ENCODE measurements around the gene KRT10. TPM values are rescaled to one million over a fixed set of nuclear protein-coding genes. Genes with fewer than 3 reads are reported as not detected.
"Not testable (repeated sequence)": the region's sequence is repeated elsewhere in the genome, so short reads cannot be mapped to it uniquely, and the experiment has no call there.

The KRT10 gene
- polyA plus RNA-seq = 40.7 TPM
- long read RNA-seq, donor 1, partial matches to known transcripts = 27 of 29 reads
- long read RNA-seq, donor 1, other reads (novel, unspliced or antisense) = 0 of 29 reads
- long read RNA-seq, donor 2, partial matches to known transcripts = 79 of 82 reads
- long read RNA-seq, donor 2, other reads (novel, unspliced or antisense) = 0 of 82 reads
- long read RNA-seq, donor 3 = 0 reads
- long read RNA-seq, donor 4, partial matches to known transcripts = 5 of 5 reads
- long read RNA-seq, donor 4, other reads (novel, unspliced or antisense) = 0 of 5 reads
- long read RNA-seq, donor 5, partial matches to known transcripts = 34 of 35 reads
- long read RNA-seq, donor 5, other reads (novel, unspliced or antisense) = 0 of 35 reads
- long read RNA-seq, donor 6, transcript KRT10-202 (2 exons, 583 nt) = major isoform, 5 of 62 reads
- long read RNA-seq, donor 6, partial matches to known transcripts = 57 of 62 reads
- long read RNA-seq, donor 6, other reads (novel, unspliced or antisense) = 0 of 62 reads
- long read RNA-seq, donor 7, partial matches to known transcripts = 37 of 38 reads
- long read RNA-seq, donor 7, other reads (novel, unspliced or antisense) = 0 of 38 reads
- long read RNA-seq, donor 8, transcript KRT10-202 (2 exons, 583 nt) = major isoform, 7 of 93 reads
- long read RNA-seq, donor 8, partial matches to known transcripts = 86 of 93 reads
- long read RNA-seq, donor 8, other reads (novel, unspliced or antisense) = 0 of 93 reads
- long read RNA-seq, donor 9, partial matches to known transcripts = 56 of 59 reads
- long read RNA-seq, donor 9, other reads (novel, unspliced or antisense) = 0 of 59 reads
- long read RNA-seq, donor 10, transcript KRT10-202 (2 exons, 583 nt) = major isoform, 5 of 73 reads
- long read RNA-seq, donor 10, partial matches to known transcripts = 68 of 73 reads
- long read RNA-seq, donor 10, other reads (novel, unspliced or antisense) = 0 of 73 reads
- long read RNA-seq, donor 11, partial matches to known transcripts = 53 of 57 reads
- long read RNA-seq, donor 11, other reads (novel, unspliced or antisense) = 0 of 57 reads

DNA sequence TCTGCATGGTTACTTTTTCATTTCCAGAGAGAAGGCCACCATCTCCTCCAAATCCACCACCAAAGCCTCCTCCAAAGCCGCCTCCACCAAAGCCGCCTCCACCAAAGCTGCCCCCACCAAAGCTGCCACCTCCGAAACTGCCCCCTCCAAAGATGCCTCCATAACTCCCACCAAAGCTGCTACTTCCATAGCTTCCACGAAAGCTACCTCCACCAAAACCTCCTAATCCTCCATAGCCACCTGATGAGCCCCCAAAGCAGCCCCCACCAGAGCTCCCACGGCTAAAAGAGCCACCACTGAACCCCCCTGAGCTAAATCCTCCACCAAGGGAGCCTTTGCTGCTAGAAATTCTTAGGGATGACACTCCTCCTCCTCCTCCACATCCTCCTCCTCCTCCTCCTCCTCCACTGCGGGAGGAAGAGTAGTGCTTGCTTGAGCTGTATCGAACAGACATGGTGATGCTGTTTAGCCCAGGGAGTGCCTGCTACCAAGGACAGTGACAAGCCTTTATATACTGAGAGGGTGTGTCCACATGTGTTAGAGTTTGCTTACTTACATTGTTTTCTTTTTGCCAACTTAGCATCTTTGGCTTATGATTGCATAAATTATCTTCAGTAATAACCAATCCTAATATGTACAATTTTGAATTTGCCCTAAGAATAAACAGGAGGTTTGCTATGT lies at the start of gene KRT10:
Gene KRT10 (minus strand): TSS at position 483 of the 681 bp plus-strand sequence. CDS start 29 bp downstream, at position 454.
- H3K4me3 ChIP-seq (ENCODE audit: low read length) = no peak within 1 kb of the TSS
- no peak for DNase-seq
- H3K4me1 ChIP-seq (ENCODE audit: control insufficient read depth, insufficient read depth, low read length) = no peaks in the 10 kb centered on the region
- H3K36me3 ChIP-seq (ENCODE audit: control insufficient read depth, insufficient read depth, low read length) = peaks cover 3% of the 10 kb centered on the region
- no CpG with 5 or more reads among the region's 7 CpGs for WGBS (ENCODE audit: insufficient coverage, low lambda C conversion rate)
- no peaks in the 10 kb centered on the region for H3K27me3 ChIP-seq (ENCODE audit: control insufficient read depth, insufficient read depth, low read length)
- no peaks in the 10 kb centered on the region for H3K9me3 ChIP-seq (ENCODE audit: control insufficient read depth, low read depth, low read length)
- no peak within 1 kb of the TSS for H3K27ac ChIP-seq (ENCODE audit: low read length)

DNA sequence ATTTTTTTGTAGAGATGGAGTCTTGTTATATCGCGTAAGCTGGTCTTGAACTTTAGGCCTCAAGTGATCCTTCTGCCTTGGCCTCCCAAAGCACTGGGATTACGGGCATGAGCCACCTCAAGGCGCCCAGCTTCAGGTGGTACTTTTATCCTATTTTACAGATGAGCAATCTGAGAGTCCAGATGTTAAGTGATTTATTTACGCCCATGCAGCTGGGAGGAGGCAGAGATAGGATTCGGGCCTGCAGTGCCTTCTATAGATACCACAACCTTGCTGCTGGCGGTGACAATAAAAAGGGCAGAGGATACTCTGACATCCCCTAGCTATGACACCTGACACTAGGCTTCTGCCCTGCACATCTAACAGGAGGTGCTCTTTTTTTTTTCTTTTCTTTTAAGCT lies 48.9 kb upstream of the KRT10 start:
- H3K9me3 ChIP-seq (ENCODE audit: control insufficient read depth, low read depth, low read length) = no peaks in the 10 kb centered on the region
- no CpG with 5 or more reads among the region's 7 CpGs for WGBS (ENCODE audit: insufficient coverage, low lambda C conversion rate)
- no peaks in the 10 kb centered on the region for H3K36me3 ChIP-seq (ENCODE audit: control insufficient read depth, insufficient read depth, low read length)
- H3K27ac ChIP-seq (ENCODE audit: low read length) = no peak overlapping the region
- no peak for DNase-seq
- H3K4me1 ChIP-seq (ENCODE audit: control insufficient read depth, insufficient read depth, low read length) = no peaks in the 10 kb centered on the region
- no peak overlapping the region for H3K4me3 ChIP-seq (ENCODE audit: low read length)
- no peaks in the 10 kb centered on the region for H3K27me3 ChIP-seq (ENCODE audit: control insufficient read depth, insufficient read depth, low read length)

DNA sequence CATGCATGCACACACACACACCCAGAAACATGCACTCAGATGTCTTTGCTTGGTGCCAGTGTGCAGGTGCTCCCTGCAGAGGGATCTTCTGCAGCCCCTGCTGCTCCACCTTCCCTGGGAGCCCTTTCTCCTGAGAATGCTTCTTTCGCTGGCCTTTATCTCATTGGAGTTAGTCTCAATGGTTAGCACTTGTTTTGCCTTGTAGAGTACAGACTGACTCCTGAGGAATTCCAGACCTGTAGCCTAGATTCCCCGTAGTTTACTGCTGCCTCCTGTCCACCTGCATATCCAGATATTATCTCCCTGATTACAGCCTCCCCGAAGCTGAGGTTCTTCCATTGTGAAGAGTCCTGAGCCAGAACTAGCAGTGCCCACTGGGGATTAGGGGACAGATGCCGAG lies 47.7 kb upstream of the KRT10 start:
- whole genome bisulfite sequencing (ENCODE audit: insufficient coverage, low lambda C conversion rate) = 89% methylated on average over 1 of the region's 4 CpGs

DNA sequence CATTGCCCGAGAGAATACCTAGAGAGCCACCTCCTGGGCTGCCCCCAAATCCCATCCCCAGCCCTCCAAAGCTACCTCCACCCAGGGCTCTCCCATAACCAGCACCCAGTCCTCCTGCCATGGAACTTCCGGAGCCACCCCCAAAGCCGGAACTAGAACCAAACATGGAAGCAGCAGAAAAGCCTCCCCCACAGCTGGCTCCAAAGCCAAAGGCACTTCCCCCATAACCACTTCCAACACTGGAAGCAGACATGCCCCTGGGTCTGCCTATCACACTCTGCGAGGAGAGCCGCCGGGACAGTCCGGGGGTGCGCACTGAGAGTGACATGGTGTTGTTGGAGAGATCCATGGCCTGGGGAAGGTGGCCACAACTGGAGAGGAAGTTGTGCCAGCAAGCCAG lies 44.4 kb upstream of the KRT10 start, which contains the start of gene KRT12:
Gene KRT12 (minus strand): TSS at position 386 of the 400 bp plus-strand sequence. CDS start 37 bp downstream, at position 349.
- no peak for DNase-seq
- Histone ChIP-seq H3K27me3 (ENCODE audit: control insufficient read depth, insufficient read depth, low read length) (no peaks in the 10 kb centered on the region), H3K4me3 (ENCODE audit: low read length) (no peak within 1 kb of the TSS), H3K27ac (ENCODE audit: low read length) (no peak within 1 kb of the TSS), H3K9me3 (ENCODE audit: control insufficient read depth, low read depth, low read length) (no peaks in the 10 kb centered on the region), H3K4me1 (ENCODE audit: control insufficient read depth, insufficient read depth, low read length) (no peaks in the 10 kb centered on the region), H3K36me3 (ENCODE audit: control insufficient read depth, insufficient read depth, low read length) (no peaks in the 10 kb centered on the region)
- no CpG with 5 or more reads among the region's 8 CpGs for WGBS (ENCODE audit: insufficient coverage, low lambda C conversion rate)

More for the DNA sequence above, 47.7 kb upstream of the KRT10 start:
- Histone ChIP-seq H3K9me3 (ENCODE audit: control insufficient read depth, low read depth, low read length) (no peaks in the 10 kb centered on the region), H3K4me1 (ENCODE audit: control insufficient read depth, insufficient read depth, low read length) (no peaks in the 10 kb centered on the region), H3K27me3 (ENCODE audit: control insufficient read depth, insufficient read depth, low read length) (no peaks in the 10 kb centered on the region), H3K36me3 (ENCODE audit: control insufficient read depth, insufficient read depth, low read length) (no peaks in the 10 kb centered on the region), H3K27ac (ENCODE audit: low read length) (no peak overlapping the region), H3K4me3 (ENCODE audit: low read length) (no peak overlapping the region)
- no peak for DNase-seq

DNA sequence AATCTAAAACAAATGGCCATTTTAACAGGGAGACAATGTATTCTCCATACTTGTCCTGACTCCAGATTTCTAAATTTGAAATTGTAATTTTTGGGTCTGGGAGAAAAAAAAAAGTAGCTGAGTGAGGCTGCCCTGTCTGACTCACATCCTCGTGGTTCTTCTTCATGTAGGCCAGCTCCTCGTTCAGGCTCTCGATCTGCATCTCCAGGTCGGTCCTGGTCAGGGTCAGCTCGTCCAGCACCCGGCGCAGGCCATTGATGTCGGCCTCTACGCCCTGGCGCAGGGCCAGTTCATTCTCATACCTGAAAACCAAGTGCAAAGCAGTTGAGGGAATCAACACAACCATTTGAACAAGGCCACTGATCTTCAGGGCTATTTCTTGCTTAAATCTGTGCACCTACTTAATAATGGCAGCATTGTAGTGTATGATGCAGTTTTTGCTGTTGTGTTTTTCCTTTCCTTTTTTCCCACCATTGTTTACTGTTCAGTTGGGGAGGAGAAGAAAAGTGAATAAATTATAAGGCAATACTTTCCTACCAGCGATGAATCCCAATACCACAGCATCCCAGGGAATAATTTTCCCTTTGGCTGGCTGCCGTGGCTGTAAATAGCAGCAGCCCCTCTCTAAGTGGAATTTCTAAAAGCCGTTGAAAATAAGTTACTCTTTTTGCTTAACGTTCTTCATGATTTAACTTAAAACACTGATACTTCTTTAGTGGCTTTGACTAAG lies 42.4 kb upstream of the KRT10 start:
- no peaks in the 10 kb centered on the region for H3K27me3 ChIP-seq (ENCODE audit: control insufficient read depth, insufficient read depth, low read length)
- H3K27ac ChIP-seq (ENCODE audit: low read length) = no peak overlapping the region
- H3K4me3 ChIP-seq (ENCODE audit: low read length) = no peak overlapping the region
- H3K36me3 ChIP-seq (ENCODE audit: control insufficient read depth, insufficient read depth, low read length) = no peaks in the 10 kb centered on the region
- DNase-seq = no peak
- WGBS (ENCODE audit: insufficient coverage, low lambda C conversion rate) = 92% methylated on average over 2 of the region's 14 CpGs
- H3K9me3 ChIP-seq (ENCODE audit: control insufficient read depth, low read depth, low read length) = no peaks in the 10 kb centered on the region
- peaks cover 6% of the 10 kb centered on the region for H3K4me1 ChIP-seq (ENCODE audit: control insufficient read depth, insufficient read depth, low read length)

DNA sequence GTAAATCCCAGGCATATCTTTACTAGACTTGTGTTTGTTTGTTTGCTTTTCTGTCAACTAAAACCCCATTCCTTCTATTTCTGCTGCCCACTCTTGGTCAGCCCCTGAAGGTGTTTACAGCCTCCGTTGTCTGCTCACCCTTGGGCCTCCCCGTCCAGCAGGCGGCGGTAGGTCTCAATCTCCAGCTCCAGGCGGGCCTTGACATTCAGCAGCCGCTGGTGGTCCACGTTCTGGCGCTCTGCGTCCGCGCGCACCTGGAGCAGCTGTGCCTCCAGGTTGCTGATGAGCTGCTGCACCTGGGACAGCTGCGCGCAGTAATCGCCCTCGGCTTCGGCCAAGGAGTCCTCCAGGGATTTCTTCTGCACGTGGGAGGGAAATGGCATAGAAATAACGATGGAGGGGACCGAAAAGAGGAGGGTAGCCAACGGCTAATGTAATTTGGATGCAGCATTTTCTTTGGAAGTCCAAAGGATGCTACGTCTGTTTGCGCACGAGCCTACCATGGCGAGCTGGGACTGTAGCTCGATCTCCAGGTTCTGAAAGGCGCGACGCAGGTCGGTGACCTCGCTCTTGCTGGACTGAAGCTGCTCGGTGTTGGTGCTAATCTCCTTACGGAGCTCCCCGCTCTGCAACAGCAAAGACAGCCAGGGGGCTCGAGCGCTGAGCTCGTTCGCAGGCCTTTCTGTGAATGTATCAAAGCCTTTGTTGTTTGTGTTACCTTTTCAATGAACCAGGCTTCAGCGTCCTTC lies 40.7 kb upstream of the KRT10 start:
- Histone ChIP-seq H3K36me3 (ENCODE audit: control insufficient read depth, insufficient read depth, low read length) (no peaks in the 10 kb centered on the region), H3K4me1 (ENCODE audit: control insufficient read depth, insufficient read depth, low read length) (peaks cover 7% of the 10 kb centered on the region), H3K27me3 (ENCODE audit: control insufficient read depth, insufficient read depth, low read length) (no peaks in the 10 kb centered on the region), H3K9me3 (ENCODE audit: control insufficient read depth, low read depth, low read length) (no peaks in the 10 kb centered on the region), H3K4me3 (ENCODE audit: low read length) (no peak overlapping the region), H3K27ac (ENCODE audit: low read length) (no peak overlapping the region)
- no CpG with 5 or more reads among the region's 39 CpGs for WGBS (ENCODE audit: insufficient coverage, low lambda C conversion rate)
- no peak for DNase-seq

DNA sequence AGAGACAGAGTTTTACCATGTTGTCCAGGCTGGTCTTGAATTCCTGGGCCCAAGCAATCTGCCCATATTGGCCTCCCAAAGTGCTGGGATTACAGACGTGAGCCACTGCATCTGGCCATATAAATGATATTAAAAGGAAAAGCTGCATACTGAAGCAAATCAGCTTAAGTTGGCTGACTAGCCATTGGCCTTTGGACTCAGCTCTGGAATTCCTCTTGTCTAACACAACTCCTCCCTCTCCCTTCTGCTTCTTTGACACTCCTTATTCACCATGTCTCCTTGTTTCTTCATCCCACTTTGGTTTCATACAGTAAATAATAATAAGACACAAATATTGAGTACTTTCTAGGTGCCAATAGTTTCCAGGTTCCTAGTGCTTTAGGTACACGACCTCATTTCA lies 37.1 kb upstream of the KRT10 start:
- H3K9me3 ChIP-seq (ENCODE audit: control insufficient read depth, low read depth, low read length) = no peaks in the 10 kb centered on the region
- peak overlapping the region; percentile 19 for H3K27ac ChIP-seq (ENCODE audit: low read length)
- H3K27me3 ChIP-seq (ENCODE audit: control insufficient read depth, insufficient read depth, low read length) = no peaks in the 10 kb centered on the region
- peak; percentile 71 to 83 for DNase-seq
- no peaks in the 10 kb centered on the region for H3K36me3 ChIP-seq (ENCODE audit: control insufficient read depth, insufficient read depth, low read length)
- H3K4me3 ChIP-seq (ENCODE audit: low read length) = no peak overlapping the region
- no CpG with 5 or more reads among the region's 2 CpGs for WGBS (ENCODE audit: insufficient coverage, low lambda C conversion rate)
- peaks cover 10% of the 10 kb centered on the region for H3K4me1 ChIP-seq (ENCODE audit: control insufficient read depth, insufficient read depth, low read length)

DNA sequence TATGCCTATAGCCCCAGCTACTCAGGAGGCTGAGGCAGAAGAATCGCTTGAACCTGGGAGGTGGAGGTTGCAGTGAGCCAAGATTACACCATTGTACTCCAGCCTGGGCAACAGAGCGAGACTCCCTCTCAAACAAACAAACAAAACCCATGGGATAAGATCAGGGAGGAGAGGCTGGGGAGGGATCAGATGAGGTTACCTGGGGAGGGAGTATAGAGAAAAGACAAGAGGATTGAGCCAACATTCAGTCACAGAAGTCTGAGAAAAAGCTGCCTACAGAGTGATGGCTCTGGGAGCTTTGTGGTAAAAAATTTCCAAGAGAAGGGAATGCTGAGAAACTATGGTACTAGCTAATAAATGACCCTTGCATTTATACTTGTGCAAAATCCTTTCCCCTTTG lies 36.3 kb upstream of the KRT10 start:
- H3K4me1 ChIP-seq (ENCODE audit: control insufficient read depth, insufficient read depth, low read length); H3K4me3 ChIP-seq (ENCODE audit: low read length); DNase-seq; H3K27ac ChIP-seq (ENCODE audit: low read length); H3K9me3 ChIP-seq (ENCODE audit: control insufficient read depth, low read depth, low read length); H3K27me3 ChIP-seq (ENCODE audit: control insufficient read depth, insufficient read depth, low read length); H3K36me3 ChIP-seq (ENCODE audit: control insufficient read depth, insufficient read depth, low read length): not testable (repeated sequence)
- WGBS (ENCODE audit: insufficient coverage, low lambda C conversion rate) = no CpG with 5 or more reads among the region's 2 CpGs

DNA sequence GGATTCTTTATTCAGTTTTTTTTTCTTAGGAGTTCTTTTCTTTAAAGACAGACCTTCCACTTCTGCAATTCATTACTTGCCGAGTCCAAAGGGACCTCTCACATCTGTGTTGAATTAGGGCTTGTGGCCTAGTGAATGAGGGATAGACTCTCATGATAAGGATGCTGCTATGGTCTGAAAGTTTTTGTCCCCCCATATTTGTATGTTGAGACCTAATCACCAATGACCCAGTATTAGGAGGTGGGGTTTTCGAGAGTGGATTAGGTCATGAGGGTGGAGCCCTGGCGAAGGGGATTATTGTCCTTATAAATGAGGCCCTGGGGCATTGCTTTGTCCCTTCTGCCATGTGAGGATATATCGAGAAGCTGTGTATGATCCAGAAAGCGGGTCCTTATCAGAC lies 35.1 kb upstream of the KRT10 start:
- Histone ChIP-seq H3K4me1 (ENCODE audit: control insufficient read depth, insufficient read depth, low read length) (peaks cover 10% of the 10 kb centered on the region), H3K36me3 (ENCODE audit: control insufficient read depth, insufficient read depth, low read length) (no peaks in the 10 kb centered on the region), H3K9me3 (ENCODE audit: control insufficient read depth, low read depth, low read length) (no peaks in the 10 kb centered on the region), H3K27me3 (ENCODE audit: control insufficient read depth, insufficient read depth, low read length) (no peaks in the 10 kb centered on the region), H3K27ac (ENCODE audit: low read length) (no peak overlapping the region), H3K4me3 (ENCODE audit: low read length) (no peak overlapping the region)
- no CpG with 5 or more reads among the region's 5 CpGs for WGBS (ENCODE audit: insufficient coverage, low lambda C conversion rate)
- peak in 1 of 2 donors; percentile 19 for DNase-seq

Data from large intestine (tissue), 12 donors.